K562 (cell line): ENCODE results near the gene PLAA.

Experiments
- GATA2 ChIP-seq: sonication (generic); formaldehyde crosslinking; IDR thresholded peaks from 2 replicates; pipeline ENCODE4 v1.4.0; 2020; ENCODE audit warnings: mild to moderate bottlenecking, missing genetic modification reagents
- POU5F1 ChIP-seq: fragments of 150-350 bp; IDR thresholded peaks from 2 replicates; pipeline ENCODE4 v1.6.1; 2014; ENCODE audit warnings: borderline replicate concordance, low read length, low read depth, mild to moderate bottlenecking; ENCODE audit not compliant: partially characterized antibody

DNA sequence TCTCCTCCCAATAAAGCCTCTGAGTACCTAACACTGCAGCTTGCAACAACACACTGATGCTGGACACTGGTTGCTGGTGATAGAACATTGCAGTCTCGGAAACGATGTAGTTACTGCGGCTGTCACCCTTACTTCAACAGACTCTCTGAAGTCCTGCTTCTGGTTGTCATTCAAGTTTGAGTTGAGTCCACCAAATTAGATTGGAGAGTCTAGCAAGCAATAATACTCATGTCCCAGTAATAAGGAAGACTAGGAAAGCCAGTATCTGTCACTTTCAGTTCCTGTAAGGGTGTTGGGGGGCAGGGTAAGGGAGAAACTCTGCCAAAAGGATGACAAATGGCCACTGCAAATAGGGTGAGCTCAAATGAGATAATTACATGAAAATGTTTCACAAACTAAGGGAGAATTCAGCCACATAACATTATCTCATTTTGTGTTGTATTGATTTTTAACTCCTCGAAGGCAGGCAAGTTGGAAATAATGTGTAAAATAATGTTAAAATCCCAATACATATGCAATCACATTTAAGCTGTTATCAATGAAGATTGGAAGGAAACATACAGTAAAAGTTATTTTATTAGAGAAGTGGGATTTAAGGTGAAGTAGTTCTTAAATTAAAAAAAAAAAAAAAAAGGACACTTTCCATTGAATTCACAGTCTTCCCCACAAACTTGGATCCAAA is 8.3 kb upstream of the PLAA start:
- TF ChIP-seq POU5F1 (no peak), GATA2 (CRISPR knock-in tag) (no peak)
